Measurements from ENCODE around the gene HGFAC. TPM values are rescaled to one million over a fixed set of nuclear protein-coding genes. Genes with fewer than 3 reads are reported as not detected.

Gene HGFAC
- total RNA-seq, 1 experiment from 2014 or later = 0.28 TPM

DNA sequence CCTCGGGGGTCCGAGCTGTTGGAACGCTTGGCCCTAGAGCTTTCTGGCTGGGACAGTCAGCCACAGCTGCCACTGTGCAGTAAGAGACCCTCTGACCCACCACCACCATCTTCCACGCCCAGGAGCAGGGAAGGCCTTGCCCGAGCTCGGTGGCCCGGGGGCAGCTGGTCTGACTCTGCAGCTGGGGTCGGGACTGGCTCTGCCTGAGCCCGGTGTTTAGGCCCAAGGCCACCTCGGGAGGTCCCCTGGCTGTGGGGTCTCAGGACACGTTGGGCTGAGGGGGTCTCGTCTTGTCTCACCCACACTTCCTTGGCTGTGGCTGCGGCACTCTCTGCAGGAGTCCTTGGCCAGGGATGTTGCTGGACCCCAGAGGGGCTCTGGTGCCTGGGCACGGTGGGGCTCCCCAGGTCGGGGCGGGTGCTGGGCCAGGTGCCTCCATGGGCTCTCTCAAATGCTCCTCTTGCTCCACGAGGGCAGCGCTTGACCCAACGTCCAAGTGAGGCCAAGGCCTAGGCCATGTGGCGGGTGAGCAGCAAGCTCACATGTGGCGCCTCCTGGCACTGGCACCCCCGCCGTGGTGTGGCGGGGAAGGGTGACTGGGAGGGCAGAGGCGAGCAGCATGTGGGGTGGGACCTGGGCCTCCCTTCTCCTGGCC, 44.2 kb downstream of the HGFAC start:
- Mint-ChIP-seq H3K36me3 (ENCODE audit: insufficient read depth, unreplicated experiment) (peaks cover 5% of the 10 kb centered on the region), H3K27ac (ENCODE audit: low read depth, unreplicated experiment) (no peak overlapping the region), H3K9me3 (ENCODE audit: unreplicated experiment) (no peaks in the 10 kb centered on the region), H3K27me3 (ENCODE audit: insufficient read depth, unreplicated experiment) (no peaks in the 10 kb centered on the region), H3K4me1 (ENCODE audit: insufficient read depth, unreplicated experiment) (peaks cover 4% of the 10 kb centered on the region), H3K4me3 (ENCODE audit: unreplicated experiment) (no peak overlapping the region)
- no peak for DNase-seq (ENCODE audit: unreplicated experiment)
- intact Hi-C loops (cut with micrococcal nuclease) = no loop called here
- CTCF ChIA-PET = interaction anchor here (0.5 to 0.6 kb wide), 3 partner anchors 10 to 366 kb away, joined by 3 read pairs; no protein-coding TSS in a partner anchor
- no peak for TF ChIP-seq CTCF (IDR thresholded peaks at IDR 0.05; ENCODE audit: unreplicated experiment)
- no TSS peak for BruUV-seq (replicated peaks)
- POLR2A ChIA-PET = no interaction called here

- Mint-ChIP-seq H3K9me3 (ENCODE audit: unreplicated experiment) (no peaks in the 10 kb centered on the region), H3K27me3 (ENCODE audit: insufficient read depth, unreplicated experiment) (no peaks in the 10 kb centered on the region), H3K36me3 (ENCODE audit: insufficient read depth, unreplicated experiment) (peaks cover 5% of the 10 kb centered on the region), H3K4me3 (ENCODE audit: unreplicated experiment) (no peak overlapping the region), H3K4me1 (ENCODE audit: insufficient read depth, unreplicated experiment) (no peaks in the 10 kb centered on the region), H3K27ac (ENCODE audit: low read depth, unreplicated experiment) (no peak overlapping the region)
- no TSS peak for BruUV-seq (replicated peaks)
- no peak for DNase-seq (ENCODE audit: unreplicated experiment)
- ChIA-PET CTCF (interaction anchor here (0.5 to 0.8 kb wide), 3 partner anchors 10 to 365 kb away, joined by 3 read pairs; no protein-coding TSS in a partner anchor), POLR2A (no interaction called here)
- intact Hi-C loops (cut with micrococcal nuclease) = no loop called here
- TF ChIP-seq CTCF (IDR thresholded peaks at IDR 0.05; ENCODE audit: unreplicated experiment) = no peak
These were observed 45.1 kb downstream of the HGFAC start for GRCh38 chr4:3486541-3487540.

- no peak for DNase-seq (ENCODE audit: unreplicated experiment)
- Mint-ChIP-seq H3K9me3 (ENCODE audit: unreplicated experiment) (no peaks in the 10 kb centered on the region), H3K27me3 (ENCODE audit: insufficient read depth, unreplicated experiment) (no peaks in the 10 kb centered on the region), H3K27ac (ENCODE audit: low read depth, unreplicated experiment) (no peak overlapping the region), H3K4me3 (ENCODE audit: unreplicated experiment) (no peak overlapping the region), H3K4me1 (ENCODE audit: insufficient read depth, unreplicated experiment) (no peaks in the 10 kb centered on the region), H3K36me3 (ENCODE audit: insufficient read depth, unreplicated experiment) (peaks cover 5% of the 10 kb centered on the region)
- POLR2A ChIA-PET = no interaction called here
- CTCF ChIA-PET = interaction anchor here (0.6 to 1.0 kb wide), 2 partner anchors 342 to 456 kb away, joined by 3 to 5 read pairs; no protein-coding TSS in a partner anchor
- intact Hi-C loops (cut with micrococcal nuclease) = no loop called here
- no TSS peak for BruUV-seq (replicated peaks)
- TF ChIP-seq CTCF (IDR thresholded peaks at IDR 0.05; ENCODE audit: unreplicated experiment) = no peak
These were observed 46.1 kb downstream of the HGFAC start for GRCh38 chr4:3487861-3488260.

GRCh38 chr4:3488820-3489219, 47.1 kb downstream of the HGFAC start:
- peaks cover 5% of the 10 kb centered on the region for H3K36me3 Mint-ChIP-seq (ENCODE audit: insufficient read depth, unreplicated experiment)
- no peak for DNase-seq (ENCODE audit: unreplicated experiment)
- H3K27me3 Mint-ChIP-seq (ENCODE audit: insufficient read depth, unreplicated experiment) = no peaks in the 10 kb centered on the region
- H3K27ac Mint-ChIP-seq (ENCODE audit: low read depth, unreplicated experiment) = no peak overlapping the region
- no TSS peak for BruUV-seq (replicated peaks)
- H3K4me3 Mint-ChIP-seq (ENCODE audit: unreplicated experiment) = no peak overlapping the region
- POLR2A ChIA-PET = no interaction called here
- no peaks in the 10 kb centered on the region for H3K4me1 Mint-ChIP-seq (ENCODE audit: insufficient read depth, unreplicated experiment)
- no peak for TF ChIP-seq CTCF (IDR thresholded peaks at IDR 0.05; ENCODE audit: unreplicated experiment)
- H3K9me3 Mint-ChIP-seq (ENCODE audit: unreplicated experiment) = no peaks in the 10 kb centered on the region
- CTCF ChIA-PET = no interaction called here
- intact Hi-C loops (cut with micrococcal nuclease) = no loop called here

All from MCF 10A (cell line).